Measurements from ENCODE around the gene DPT. TPM values are rescaled to one million over a fixed set of nuclear protein-coding genes. Genes with fewer than 3 reads are reported as not detected.

DPT gene
- polyA plus RNA-seq, 1 of the 3 experiments (the other 2 are of a cell fraction) = 0.05 TPM

DNA sequence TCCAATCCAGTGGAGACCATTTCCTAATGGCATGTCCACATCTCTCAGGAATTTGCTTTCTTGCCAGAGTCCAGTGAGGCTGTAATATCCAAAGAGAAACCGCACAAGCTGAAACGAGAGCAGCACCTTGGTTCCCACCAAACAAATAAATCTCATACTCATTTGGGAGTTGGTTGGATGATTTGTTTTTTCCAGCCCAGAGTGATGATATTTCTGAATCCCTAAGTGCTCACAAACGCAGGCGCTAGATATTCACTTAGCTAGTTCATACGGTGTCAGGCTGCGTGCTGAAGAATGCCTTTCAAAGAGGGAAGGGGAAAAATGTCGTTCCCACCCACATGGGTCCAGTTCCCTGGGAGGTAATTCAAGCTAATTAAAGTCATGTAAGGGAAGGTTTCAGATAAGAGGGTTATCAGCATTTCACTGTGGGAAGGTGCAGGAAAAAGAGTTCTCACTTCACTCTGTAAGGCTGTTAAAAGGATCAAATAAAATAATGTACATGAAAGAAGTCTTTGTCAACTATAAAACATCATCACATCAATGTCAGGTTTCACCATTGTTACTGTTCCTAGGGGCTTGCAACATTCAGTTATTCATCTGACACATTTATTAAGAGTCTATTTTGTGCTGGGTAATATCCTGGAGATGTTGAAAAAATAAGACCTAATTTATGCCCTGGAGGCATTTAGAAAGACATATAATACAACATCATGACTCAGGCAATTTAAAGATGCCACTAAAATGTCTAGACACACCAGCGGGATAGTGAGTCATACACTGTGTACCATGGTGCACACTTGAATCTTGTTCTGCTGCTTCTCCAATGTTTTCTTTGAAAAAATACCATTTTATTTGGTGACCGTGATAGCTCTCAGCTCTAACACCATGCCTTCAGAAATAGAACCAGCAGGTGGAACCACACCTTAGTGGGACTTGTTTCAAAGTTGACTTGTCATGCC is 19.3 kb downstream of the DPT start:
- POLR2A ChIA-PET = no interaction called here
- 11% methylated on average over 9 of the region's 9 CpGs for WGBS (ENCODE audit: low lambda C conversion rate)
- H3F3A ChIP-seq (replicated peaks; ENCODE audit: insufficient read depth) = peaks cover 26% of the 10 kb centered on the region
- CTCF ChIA-PET = interaction anchor here (0.7 to 1.1 kb wide), 2 partner anchors 14 to 638 kb away, joined by 3 to 4 read pairs; no protein-coding TSS in a partner anchor
- peak overlapping the region; percentile 99 for H3K27ac ChIP-seq (ENCODE audit: low read depth in 2 of 2, low read length in 1 of 2)
- H3K79me2 ChIP-seq (ENCODE audit: insufficient read depth) = no peaks in the 10 kb centered on the region
- DNase-seq = no peak
- no peaks in the 10 kb centered on the region for H3K36me3 ChIP-seq (replicated peaks in 1 of 2; ENCODE audit: control insufficient read depth in 1 of 2, insufficient read depth in 2 of 2, low read length in 1 of 2)
- no peaks in the 10 kb centered on the region for H3K9me2 ChIP-seq
- no peak overlapping the region for H2AFZ ChIP-seq (ENCODE audit: low read depth)
- H3K9ac ChIP-seq = peak overlapping the region; percentile 78
- peak overlapping the region; percentile 72 for H3K4me2 ChIP-seq
- H3K9me3 ChIP-seq = no peaks in the 10 kb centered on the region
- peak overlapping the region; percentile 40 to 48; a peak in 3 of 4 replicates for H3K4me3 ChIP-seq (ENCODE audit: low read depth in 2 of 2, low read length in 1 of 2)
- no peaks in the 10 kb centered on the region for H3K27me3 ChIP-seq (ENCODE audit: insufficient read depth)
- peaks cover 7 to 31% of the 10 kb centered on the region in 2 experiments for H3K4me1 ChIP-seq (ENCODE audit: control insufficient read depth in 1 of 2, insufficient read depth in 2 of 2, low read depth in 1 of 2, low read length in 1 of 2)
- H4K20me1 ChIP-seq (ENCODE audit: insufficient read depth) = no peaks in the 10 kb centered on the region
- TF ChIP-seq, protein P1, sequence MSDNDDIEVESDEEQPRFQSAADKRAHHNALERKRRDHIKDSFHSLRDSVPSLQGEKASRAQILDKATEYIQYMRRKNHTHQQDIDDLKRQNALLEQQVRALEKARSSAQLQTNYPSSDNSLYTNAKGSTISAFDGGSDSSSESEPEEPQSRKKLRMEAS (IDR thresholded peaks at IDR 0.05; ENCODE audit: low read depth) = peak; percentile 59; the same call in 1 of the 2 replicates
- TF ChIP-seq EP300 (IDR thresholded peaks at IDR 0.05; ENCODE audit: borderline replicate concordance in 1 of 2, low read depth in 1 of 2, low read length in 1 of 2) (peak; percentile 1 to 92; a peak in 3 of 4 replicates), FOXJ3 (CRISPR knock-in tag; IDR thresholded peaks at IDR 0.05) (no peak), TEAD4 (IDR thresholded peaks at IDR 0.05; ENCODE audit: borderline replicate concordance, insufficient read depth) (peak; percentile 88), POLR2AphosphoS5 (IDR thresholded peaks at IDR 0.05; ENCODE audit: low read depth, low read length) (peak; percentile 57; the same call in 1 of the 2 replicates), GABPA (IDR thresholded peaks at IDR 0.05; ENCODE audit: low read depth) (no peak), RAD21 (IDR thresholded peaks at IDR 0.05; ENCODE audit: low read length) (no peak), YY1 (IDR thresholded peaks at IDR 0.05; ENCODE audit: low read depth) (no peak), FOSL2 (IDR thresholded peaks at IDR 0.05; ENCODE audit: borderline replicate concordance, low read depth) (peak; percentile 97), EZH2phosphoT487 (IDR thresholded peaks at IDR 0.05; ENCODE audit: borderline replicate concordance, low read depth) (no peak), TAF1 (IDR thresholded peaks at IDR 0.05; ENCODE audit: borderline replicate concordance, low read depth, low read length) (no peak), CHD2 (IDR thresholded peaks at IDR 0.05; ENCODE audit: low read length, partially characterized antibody) (no peak), TCF12 (IDR thresholded peaks at IDR 0.05) (peak; percentile 91), SMC3 (IDR thresholded peaks at IDR 0.05; ENCODE audit: low read depth, low read length) (no peak), RFX5 (IDR thresholded peaks at IDR 0.05; ENCODE audit: low read length) (no peak), FOXM1 (IDR thresholded peaks at IDR 0.05; ENCODE audit: low read depth) (peak; percentile 22; the same call in 1 of the 2 replicates), MXI1 (IDR thresholded peaks at IDR 0.05; ENCODE audit: low read depth, low read length) (no peak), GATA2 (CRISPR knock-in tag; IDR thresholded peaks at IDR 0.05) (no peak), NFIC (IDR thresholded peaks at IDR 0.05; ENCODE audit: borderline replicate concordance) (peak; percentile 70; the same call in 1 of the 2 replicates)
- TF ChIP-seq, protein P2, sequence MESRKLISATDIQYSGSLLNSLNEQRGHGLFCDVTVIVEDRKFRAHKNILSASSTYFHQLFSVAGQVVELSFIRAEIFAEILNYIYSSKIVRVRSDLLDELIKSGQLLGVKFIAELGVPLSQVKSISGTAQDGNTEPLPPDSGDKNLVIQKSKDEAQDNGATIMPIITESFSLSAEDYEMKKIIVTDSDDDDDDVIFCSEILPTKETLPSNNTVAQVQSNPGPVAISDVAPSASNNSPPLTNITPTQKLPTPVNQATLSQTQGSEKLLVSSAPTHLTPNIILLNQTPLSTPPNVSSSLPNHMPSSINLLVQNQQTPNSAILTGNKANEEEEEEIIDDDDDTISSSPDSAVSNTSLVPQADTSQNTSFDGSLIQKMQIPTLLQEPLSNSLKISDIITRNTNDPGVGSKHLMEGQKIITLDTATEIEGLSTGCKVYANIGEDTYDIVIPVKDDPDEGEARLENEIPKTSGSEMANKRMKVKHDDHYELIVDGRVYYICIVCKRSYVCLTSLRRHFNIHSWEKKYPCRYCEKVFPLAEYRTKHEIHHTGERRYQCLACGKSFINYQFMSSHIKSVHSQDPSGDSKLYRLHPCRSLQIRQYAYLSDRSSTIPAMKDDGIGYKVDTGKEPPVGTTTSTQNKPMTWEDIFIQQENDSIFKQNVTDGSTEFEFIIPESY (IDR thresholded peaks at IDR 0.05; ENCODE audit: borderline replicate concordance, low read depth) = peak; percentile 52
- TF ChIP-seq, protein P3, sequence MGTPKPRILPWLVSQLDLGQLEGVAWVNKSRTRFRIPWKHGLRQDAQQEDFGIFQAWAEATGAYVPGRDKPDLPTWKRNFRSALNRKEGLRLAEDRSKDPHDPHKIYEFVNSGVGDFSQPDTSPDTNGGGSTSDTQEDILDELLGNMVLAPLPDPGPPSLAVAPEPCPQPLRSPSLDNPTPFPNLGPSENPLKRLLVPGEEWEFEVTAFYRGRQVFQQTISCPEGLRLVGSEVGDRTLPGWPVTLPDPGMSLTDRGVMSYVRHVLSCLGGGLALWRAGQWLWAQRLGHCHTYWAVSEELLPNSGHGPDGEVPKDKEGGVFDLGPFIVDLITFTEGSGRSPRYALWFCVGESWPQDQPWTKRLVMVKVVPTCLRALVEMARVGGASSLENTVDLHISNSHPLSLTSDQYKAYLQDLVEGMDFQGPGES (IDR thresholded peaks at IDR 0.05; ENCODE audit: low read depth, low read length) = no peak
- TF ChIP-seq, protein P4, sequence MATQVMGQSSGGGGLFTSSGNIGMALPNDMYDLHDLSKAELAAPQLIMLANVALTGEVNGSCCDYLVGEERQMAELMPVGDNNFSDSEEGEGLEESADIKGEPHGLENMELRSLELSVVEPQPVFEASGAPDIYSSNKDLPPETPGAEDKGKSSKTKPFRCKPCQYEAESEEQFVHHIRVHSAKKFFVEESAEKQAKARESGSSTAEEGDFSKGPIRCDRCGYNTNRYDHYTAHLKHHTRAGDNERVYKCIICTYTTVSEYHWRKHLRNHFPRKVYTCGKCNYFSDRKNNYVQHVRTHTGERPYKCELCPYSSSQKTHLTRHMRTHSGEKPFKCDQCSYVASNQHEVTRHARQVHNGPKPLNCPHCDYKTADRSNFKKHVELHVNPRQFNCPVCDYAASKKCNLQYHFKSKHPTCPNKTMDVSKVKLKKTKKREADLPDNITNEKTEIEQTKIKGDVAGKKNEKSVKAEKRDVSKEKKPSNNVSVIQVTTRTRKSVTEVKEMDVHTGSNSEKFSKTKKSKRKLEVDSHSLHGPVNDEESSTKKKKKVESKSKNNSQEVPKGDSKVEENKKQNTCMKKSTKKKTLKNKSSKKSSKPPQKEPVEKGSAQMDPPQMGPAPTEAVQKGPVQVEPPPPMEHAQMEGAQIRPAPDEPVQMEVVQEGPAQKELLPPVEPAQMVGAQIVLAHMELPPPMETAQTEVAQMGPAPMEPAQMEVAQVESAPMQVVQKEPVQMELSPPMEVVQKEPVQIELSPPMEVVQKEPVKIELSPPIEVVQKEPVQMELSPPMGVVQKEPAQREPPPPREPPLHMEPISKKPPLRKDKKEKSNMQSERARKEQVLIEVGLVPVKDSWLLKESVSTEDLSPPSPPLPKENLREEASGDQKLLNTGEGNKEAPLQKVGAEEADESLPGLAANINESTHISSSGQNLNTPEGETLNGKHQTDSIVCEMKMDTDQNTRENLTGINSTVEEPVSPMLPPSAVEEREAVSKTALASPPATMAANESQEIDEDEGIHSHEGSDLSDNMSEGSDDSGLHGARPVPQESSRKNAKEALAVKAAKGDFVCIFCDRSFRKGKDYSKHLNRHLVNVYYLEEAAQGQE (IDR thresholded peaks at IDR 0.05; ENCODE audit: low read depth, low read length) = no peak
- TF ChIP-seq, protein P5, sequence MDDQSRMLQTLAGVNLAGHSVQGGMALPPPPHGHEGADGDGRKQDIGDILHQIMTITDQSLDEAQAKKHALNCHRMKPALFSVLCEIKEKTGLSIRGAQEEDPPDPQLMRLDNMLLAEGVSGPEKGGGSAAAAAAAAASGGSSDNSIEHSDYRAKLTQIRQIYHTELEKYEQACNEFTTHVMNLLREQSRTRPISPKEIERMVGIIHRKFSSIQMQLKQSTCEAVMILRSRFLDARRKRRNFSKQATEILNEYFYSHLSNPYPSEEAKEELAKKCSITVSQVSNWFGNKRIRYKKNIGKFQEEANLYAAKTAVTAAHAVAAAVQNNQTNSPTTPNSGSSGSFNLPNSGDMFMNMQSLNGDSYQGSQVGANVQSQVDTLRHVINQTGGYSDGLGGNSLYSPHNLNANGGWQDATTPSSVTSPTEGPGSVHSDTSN (IDR thresholded peaks at IDR 0.05) = peak; percentile 95

All from SK-N-SH (cell line).